ENCODE results near the gene CDC6. TPM values are rescaled to one million over a fixed set of nuclear protein-coding genes. Genes with fewer than 3 reads are reported as not detected.

Gene CDC6
- total RNA-seq, 1 experiment from 2014 or later, result 96.8 TPM

GRCh38 chr17:40338058-40338457 is 50.4 kb downstream of the CDC6 start:
- peaks cover 19% of the 10 kb centered on the region for H3K4me1 Mint-ChIP-seq (ENCODE audit: insufficient read depth, unreplicated experiment)
- no peak for DNase-seq (ENCODE audit: unreplicated experiment)
- H3K9me3 Mint-ChIP-seq (ENCODE audit: unreplicated experiment), result no peaks in the 10 kb centered on the region

GRCh38 chr17:40338941-40339649 is 51.4 kb downstream of the CDC6 start:
- BruUV-seq (replicated peaks), result no TSS peak

More at GRCh38 chr17:40338058-40338457, 50.4 kb downstream of the CDC6 start:
- CTCF ChIA-PET, result interaction anchor here (0.8 kb wide), 1 partner anchor 34 kb away, joined by 3 read pairs; no protein-coding TSS in a partner anchor
- no peak for TF ChIP-seq CTCF (IDR thresholded peaks at IDR 0.05; ENCODE audit: unreplicated experiment)
- Mint-ChIP-seq H3K27me3 (ENCODE audit: insufficient read depth, unreplicated experiment) (no peaks in the 10 kb centered on the region), H3K4me3 (ENCODE audit: unreplicated experiment) (no peak overlapping the region), H3K36me3 (ENCODE audit: insufficient read depth, unreplicated experiment) (no peaks in the 10 kb centered on the region), H3K27ac (ENCODE audit: low read depth, unreplicated experiment) (no peak overlapping the region)
- POLR2A ChIA-PET, result interaction anchor here (0.9 kb wide), 1 partner anchor 200 kb away, joined by 3 read pairs; no protein-coding TSS in a partner anchor
- BruUV-seq (replicated peaks), result no TSS peak
- intact Hi-C loops (cut with micrococcal nuclease), result no loop called here

GRCh38 chr17:40340327-40340726 is 52.6 kb downstream of the CDC6 start:
- H3K27ac Mint-ChIP-seq (ENCODE audit: low read depth, unreplicated experiment), result no peak overlapping the region
- H3K4me3 Mint-ChIP-seq (ENCODE audit: unreplicated experiment), result no peak overlapping the region
- H3K27me3 Mint-ChIP-seq (ENCODE audit: insufficient read depth, unreplicated experiment), result no peaks in the 10 kb centered on the region
- CTCF ChIA-PET, result interaction anchor here (0.6 kb wide), 1 partner anchor 11 kb away, joined by 4 read pairs; no protein-coding TSS in a partner anchor
- no peak for DNase-seq (ENCODE audit: unreplicated experiment)
- POLR2A ChIA-PET, result no interaction called here
- H3K9me3 Mint-ChIP-seq (ENCODE audit: unreplicated experiment), result no peaks in the 10 kb centered on the region
- H3K36me3 Mint-ChIP-seq (ENCODE audit: insufficient read depth, unreplicated experiment), result no peaks in the 10 kb centered on the region
- no TSS peak for BruUV-seq (replicated peaks)
- no peak for TF ChIP-seq CTCF (IDR thresholded peaks at IDR 0.05; ENCODE audit: unreplicated experiment)
- H3K4me1 Mint-ChIP-seq (ENCODE audit: insufficient read depth, unreplicated experiment), result peaks cover 17% of the 10 kb centered on the region
- intact Hi-C loops (cut with micrococcal nuclease), result no loop called here

More at GRCh38 chr17:40338941-40339649, 51.4 kb downstream of the CDC6 start:
- Mint-ChIP-seq H3K4me1 (ENCODE audit: insufficient read depth, unreplicated experiment) (peaks cover 18% of the 10 kb centered on the region), H3K4me3 (ENCODE audit: unreplicated experiment) (no peak overlapping the region), H3K9me3 (ENCODE audit: unreplicated experiment) (no peaks in the 10 kb centered on the region), H3K27ac (ENCODE audit: low read depth, unreplicated experiment) (no peak overlapping the region), H3K36me3 (ENCODE audit: insufficient read depth, unreplicated experiment) (no peaks in the 10 kb centered on the region), H3K27me3 (ENCODE audit: insufficient read depth, unreplicated experiment) (no peaks in the 10 kb centered on the region)
- ChIA-PET CTCF (interaction anchor here (0.8 kb wide), 1 partner anchor 35 kb away, joined by 3 read pairs; no protein-coding TSS in a partner anchor), POLR2A (interaction anchor here (0.9 to 1.5 kb wide), 3 partner anchors 9 to 199 kb away, joined by 3 read pairs; no protein-coding TSS in a partner anchor)
- DNase-seq (ENCODE audit: unreplicated experiment), result no peak
- intact Hi-C loops (cut with micrococcal nuclease), result no loop called here
- no peak for TF ChIP-seq CTCF (IDR thresholded peaks at IDR 0.05; ENCODE audit: unreplicated experiment)

GRCh38 chr17:40340880-40341807 is 53.5 kb downstream of the CDC6 start:
- H3K9me3 Mint-ChIP-seq (ENCODE audit: unreplicated experiment), result no peaks in the 10 kb centered on the region
- peak; percentile 55 for DNase-seq (ENCODE audit: unreplicated experiment)
- H3K36me3 Mint-ChIP-seq (ENCODE audit: insufficient read depth, unreplicated experiment), result no peaks in the 10 kb centered on the region
- TF ChIP-seq CTCF (IDR thresholded peaks at IDR 0.05; ENCODE audit: unreplicated experiment), result no peak
- intact Hi-C loops (cut with micrococcal nuclease), result no loop called here
- ChIA-PET POLR2A (interaction anchor here (0.5 to 1.1 kb wide), 2 partner anchors 21 to 334 kb away, joined by 3 read pairs; no protein-coding TSS in a partner anchor), CTCF (interaction anchor here (0.6 to 1.1 kb wide), 3 partner anchors 10 to 24 kb away, joined by 3 to 4 read pairs (median 4); no protein-coding TSS in a partner anchor)
- no TSS peak for BruUV-seq (replicated peaks)
- H3K4me1 Mint-ChIP-seq (ENCODE audit: insufficient read depth, unreplicated experiment), result peaks cover 22% of the 10 kb centered on the region
- no peaks in the 10 kb centered on the region for H3K27me3 Mint-ChIP-seq (ENCODE audit: insufficient read depth, unreplicated experiment)
- no peak overlapping the region for H3K27ac Mint-ChIP-seq (ENCODE audit: low read depth, unreplicated experiment)
- H3K4me3 Mint-ChIP-seq (ENCODE audit: unreplicated experiment), result peak overlapping the region; percentile 63

All from MCF 10A (cell line).